Measurements from ENCODE around the gene WHAMM.
"Not testable (repeated sequence)": the region's sequence is repeated elsewhere in the genome, so short reads cannot be mapped to it uniquely, and the experiment has no call there.

Gene WHAMM

DNA sequence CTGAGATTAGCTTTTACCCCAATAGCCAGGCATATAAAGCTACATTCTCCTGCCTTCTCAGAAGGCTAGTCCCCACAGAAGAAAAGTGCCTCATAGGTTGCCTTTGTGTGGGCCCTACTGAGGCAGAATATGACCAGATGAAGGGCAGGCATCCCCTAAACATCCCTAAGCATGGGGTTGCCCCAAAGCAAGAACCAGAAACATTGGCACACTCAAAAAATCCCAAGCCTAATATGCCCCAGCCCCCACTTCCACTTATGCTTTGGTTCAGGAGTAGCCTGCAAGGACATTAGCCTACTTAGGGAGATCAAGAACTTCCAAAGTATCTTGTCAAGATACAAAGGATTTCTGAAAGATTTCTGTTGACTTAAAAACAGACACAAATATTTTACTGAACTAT, 29.7 kb downstream of the WHAMM start:
- DNase-seq: no peak

DNA sequence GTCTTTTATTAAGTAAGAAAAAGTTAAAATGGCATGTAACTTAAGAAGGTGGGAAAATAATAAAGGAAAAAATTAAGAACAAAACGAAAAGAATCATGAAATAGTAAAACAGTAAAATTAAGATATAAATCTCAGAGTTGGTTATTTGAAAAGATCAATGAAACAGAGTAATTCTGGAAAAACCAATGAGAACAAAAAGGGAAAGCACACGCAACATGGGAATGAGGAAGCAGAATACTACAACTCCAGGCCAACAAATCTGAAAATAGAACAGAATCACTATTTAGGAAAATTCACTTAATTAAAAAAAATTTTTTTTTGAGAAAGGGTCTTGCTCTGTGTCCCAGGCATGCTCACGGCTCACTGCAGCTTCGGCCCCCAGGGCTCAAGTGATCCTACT, 30.7 kb downstream of the WHAMM start:
- no peak for DNase-seq

DNA sequence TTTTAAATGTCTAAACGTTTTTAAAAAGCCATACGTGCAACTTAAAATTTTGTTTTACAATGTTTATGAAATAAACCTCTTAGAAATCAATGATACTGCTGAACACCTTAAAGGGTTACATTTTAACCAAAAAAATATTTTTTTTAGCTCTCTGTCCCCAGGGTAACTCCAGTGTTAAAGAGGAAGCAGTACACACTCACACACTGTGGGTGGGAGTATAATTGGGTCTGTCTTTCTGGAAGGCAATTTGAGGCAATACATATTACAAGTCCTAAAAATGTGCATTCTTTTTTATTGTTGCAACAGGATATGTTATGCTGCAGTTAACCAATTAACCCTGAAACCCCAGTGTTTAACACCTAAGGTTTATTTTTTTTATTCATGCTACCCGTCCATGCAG, 34.1 kb downstream of the WHAMM start:
- DNase-seq: no peak

DNA sequence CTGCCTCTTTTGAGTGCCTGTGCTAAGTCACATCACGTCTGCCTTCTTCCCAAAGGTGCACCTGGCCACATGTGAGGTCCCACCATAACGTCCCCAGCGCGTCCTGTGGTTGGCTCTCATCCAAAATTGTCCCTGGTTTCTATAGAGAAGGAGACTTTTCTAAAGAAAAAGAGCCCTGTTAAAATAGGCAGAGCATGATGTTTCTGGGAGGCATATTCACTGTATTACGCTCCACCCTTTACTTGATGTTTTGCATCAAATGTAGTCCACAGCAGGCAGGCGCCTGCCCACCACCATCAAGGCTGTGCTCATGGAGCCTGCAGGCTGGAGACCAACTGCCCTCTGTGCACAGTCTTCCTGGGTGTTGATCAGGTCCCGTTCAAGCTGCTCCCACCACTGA, 36.3 kb downstream of the WHAMM start:
- DNase-seq: no peak

DNA sequence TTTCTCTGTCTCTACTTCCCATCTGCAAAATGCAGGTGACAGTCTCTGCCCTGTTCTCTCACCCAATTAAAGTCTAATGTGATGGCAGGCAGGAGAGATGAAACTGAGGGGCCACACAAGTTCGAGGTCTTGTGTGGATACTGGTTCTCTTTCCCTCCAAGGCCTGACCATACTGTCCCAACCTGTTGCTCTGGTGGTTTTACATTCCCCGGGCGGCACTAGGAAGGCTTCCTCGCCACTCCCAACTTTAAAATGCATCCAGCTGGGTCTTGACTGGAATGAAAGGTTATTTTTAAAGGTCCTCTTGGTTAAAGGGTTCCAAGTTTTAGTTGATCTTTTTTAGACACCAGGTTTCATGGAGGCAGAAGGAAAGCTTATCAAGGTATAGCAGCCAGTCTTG, 37.2 kb downstream of the WHAMM start:
- DNase-seq: no peak

DNA sequence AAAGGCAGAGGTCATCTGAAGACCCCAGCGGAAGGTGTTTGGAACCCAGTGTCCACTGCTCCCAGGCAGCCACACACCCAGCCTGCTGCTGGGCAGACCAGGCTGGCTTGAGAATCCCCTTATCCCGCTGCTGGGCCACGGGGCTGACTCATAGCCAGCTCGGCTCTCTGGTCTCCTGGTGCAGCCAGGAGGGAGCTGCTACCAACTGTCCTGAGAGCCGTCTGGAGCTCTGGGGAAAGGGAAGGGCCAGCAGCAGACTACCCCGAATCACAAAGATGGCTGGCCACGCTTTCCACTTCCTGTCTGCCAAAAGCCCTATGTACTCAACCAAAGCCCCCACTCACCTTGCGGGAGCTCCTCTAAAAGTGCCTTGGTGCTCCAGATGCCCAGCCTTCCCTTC, 38.3 kb downstream of the WHAMM start:
- no peak for DNase-seq

DNA sequence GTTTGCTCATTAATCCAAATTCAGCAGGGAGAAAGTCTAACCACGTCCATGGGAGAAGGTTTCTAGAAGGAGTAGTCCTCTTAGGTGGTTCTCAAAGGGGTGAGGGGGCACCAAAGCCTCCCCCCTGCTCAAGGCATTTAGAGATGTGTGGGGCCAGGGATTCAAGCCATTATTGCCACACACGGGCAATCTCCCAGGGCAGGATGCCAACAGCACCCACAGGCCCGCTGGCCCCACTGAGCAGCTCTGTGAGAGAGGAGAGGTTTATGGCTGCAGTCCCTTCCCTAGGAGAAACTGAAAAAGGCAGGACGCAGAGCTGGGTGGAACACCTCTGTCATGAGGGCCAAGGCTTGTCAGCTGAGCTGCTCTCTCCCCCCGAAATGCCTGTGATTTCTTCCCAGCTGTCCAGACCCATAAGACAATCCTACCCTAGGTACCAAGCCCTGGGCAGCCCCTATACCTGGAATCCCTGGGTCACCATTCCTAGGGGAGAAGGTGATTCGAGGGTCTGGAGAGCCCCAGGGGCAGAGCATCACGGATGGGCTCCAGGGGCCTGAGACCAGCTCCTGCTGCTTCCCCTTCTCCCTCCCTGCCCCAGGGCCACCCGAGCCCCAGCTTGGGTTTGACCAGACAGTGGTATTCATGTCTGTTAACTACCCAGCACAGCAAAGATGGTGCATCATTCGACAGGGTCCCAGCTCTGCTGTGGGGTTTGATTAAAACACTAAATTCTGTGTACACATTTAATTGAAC, 39.0 kb downstream of the WHAMM start:
- DNase-seq: no peak

DNA sequence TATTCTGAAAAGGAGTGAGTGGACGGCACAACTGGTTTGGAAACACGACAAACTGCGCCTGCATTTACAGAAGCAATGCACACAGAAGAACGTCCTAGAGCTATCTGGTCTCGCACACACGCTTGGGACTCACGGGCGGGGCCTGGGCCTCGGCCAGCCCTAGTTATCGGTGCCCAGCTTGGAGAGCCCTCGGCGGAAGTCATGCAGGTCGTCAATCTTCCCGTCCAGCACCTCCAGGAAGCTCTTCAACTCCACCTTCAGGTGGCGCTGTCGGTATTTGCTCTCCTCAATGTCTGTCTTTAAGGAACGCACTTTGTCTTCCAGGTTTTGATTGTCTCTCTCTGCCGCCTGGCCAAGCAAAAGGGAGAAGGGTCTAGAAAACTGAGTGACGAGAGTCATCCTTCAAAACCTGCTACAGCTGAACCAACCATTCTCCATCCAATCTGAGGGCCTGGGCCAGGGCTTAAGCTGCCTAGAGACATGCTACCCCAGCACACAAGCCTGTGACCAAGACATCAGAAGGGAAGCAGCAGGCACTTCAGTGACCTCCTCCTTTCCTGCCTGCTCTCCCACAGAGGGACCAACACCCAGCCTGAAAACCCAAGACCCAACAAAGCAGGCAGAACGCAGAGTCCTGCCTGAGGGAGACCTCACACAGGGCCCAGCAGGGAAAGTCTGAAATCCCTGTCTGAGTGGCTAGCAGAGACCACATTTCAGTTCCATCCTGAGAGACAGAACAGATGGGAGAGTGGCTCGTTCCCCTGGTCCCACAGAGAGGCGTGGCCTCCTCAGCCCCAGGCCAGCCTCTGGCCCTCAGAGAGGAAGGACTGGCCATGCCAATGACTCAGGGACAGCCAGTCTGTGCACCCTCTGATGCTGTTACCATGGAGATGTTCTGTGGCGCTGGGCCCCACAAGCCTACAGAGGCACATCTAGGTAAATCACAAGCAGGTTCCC, 40.4 kb downstream of the WHAMM start:
- DNase-seq: no peak

DNA sequence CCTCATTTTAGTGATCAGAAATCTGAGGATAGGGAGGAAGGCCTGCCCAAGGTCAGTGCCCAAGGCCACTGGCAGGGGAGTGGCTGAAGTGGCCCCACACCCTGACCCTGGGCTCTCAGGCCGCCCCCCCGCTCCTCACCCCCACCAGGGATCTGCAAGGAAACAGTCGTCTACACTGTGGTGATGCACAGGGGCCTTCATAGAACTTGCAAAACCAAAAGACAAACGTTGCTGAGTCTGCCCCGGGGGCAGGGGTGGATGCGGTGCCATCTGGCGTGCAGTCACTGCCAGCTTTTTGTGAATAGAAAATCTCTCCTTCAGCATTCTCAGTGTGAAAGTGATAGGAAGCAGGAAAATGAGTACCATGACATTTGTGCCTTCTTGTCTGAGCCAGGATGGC, 41.3 kb downstream of the WHAMM start:
- DNase-seq: no peak

DNA sequence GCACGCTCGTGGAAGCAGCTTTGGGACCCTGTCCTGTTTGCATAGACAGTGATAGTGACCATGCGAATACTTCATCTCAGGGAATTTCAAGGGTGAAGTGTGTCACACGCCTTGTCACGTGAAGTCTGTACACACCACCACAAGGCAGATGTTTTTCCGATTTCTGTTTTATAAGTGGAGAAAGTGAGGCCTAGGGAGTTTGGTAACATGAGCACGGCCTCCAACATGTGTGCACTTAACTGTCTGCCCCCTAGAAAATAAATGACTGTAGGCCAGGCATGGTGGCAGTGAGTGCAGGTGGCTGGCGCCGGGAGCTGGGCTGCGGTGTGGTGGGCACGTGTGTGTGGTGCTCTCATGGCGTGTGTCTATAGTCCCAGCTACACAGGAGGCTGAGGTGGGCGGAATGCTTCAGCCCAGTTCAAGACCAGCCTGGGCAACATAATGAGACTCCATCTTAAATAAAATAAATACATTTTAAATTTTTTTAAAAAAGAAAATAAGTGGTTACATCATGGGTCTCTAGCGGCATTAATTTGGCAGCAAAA, 42.0 kb downstream of the WHAMM start:
- no peak for DNase-seq

DNA sequence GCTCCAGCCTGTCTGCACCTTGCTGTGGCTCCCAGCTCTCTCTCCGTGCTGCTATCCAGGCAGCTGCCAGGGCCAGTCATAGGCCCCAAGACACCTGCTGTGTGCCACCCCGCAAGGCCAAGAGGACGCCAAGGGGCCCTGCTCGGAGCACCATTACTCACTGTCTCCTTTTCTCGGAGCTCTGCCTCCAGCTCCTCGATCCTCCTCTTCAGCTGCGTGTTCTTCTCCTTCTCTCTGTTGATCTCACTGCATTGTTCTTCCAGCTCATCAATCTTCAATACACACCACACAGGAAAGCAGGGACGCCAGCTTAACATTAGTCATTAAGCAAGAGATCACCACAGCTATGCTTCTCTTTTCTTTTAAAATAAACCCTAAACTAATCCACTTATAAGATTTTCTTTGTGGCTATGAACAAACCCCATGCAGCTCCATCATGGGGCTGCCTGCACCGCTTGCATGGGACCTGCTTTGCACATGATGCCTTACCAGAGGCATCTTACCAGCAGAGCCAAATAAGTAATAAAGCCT, 42.6 kb downstream of the WHAMM start:
- DNase-seq: no peak

DNA sequence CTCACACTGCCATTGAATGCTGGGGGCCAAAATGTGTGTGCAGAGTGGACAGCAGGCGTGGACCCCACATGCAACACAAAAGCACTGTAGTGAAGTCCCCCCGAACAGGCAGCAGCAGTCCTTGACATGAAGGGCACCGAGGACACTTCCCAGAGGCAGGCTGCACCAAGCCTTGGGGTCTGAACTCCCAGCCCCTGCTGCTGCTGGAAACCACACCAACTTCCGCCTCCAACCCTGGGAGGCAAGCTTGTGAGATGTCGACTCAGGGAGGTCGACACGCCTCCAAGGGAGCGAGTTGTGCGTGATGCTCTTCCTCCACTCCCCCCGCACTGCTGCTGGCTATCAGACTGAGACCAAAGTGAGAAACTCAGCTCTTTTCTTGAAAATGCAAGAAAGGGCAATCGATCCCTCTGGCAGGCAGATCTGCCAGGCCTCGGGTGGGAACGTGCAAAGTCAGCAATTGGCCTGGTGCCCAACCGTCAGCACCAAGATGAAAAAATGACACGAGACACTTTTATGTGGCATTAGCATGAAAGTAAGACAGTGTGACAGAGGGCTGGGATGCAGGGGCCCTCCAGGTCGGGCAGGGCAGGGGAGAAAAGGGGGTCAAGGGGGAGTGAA, 43.6 kb downstream of the WHAMM start:
- DNase-seq: no peak

DNA sequence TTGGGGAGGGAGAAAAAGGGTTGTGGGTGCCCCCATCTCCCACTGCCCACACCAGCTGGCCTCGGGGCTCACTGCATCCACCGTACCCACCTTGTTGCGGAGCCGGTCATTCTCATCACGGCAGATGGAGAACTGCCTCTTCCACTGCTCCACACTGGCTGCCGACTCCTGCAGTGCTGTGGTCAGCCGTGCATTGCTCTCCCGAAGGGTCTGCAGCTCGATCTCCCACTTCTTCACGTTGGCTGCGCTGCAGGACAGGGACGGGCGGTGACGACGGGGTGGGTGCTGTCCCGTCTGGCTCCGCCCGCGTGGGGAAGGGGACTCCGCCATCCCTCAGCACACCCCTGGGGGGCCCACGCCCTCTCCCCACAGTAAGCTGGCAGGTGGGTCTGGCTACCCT, 45.1 kb downstream of the WHAMM start:
- no peak for DNase-seq

DNA sequence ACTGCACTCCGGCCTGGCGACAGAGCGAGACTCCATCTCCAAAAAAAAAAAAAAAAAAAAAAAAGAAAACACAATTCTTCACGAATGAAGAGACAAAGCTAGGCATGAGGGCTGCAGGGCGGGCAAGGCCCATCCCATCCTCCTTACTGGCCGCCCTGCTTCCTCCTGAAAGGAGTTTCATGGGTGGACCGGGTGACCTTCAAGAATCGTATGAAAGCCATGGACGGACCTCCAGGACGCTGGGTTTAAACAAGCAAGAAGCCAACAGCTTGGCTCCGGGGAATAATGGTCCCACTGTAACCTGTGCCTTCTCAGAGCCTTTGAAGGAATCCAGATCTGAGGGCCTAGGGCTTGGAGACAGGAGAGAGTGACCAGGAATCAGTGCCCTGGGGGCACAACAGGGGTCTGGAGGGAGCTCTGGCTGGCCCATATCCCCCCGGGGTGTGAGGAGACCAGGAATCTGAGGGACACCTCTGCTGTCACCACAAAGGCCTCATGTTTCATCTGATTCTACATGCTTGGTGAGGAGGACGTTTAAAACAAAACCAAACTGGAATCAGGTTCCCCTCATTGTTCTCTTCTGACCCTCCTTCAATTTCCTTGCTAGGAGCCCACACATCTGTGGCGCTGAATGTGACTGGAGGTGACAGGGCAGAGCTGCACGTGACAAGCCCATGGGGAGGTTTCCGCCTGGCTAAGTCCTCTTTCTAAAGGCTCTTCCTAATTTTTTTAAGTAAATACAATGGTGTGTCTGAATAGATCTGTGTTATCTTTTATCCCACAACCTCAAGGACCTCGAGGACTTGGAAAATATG, 46.1 kb downstream of the WHAMM start:
- DNase-seq: no peak

DNA sequence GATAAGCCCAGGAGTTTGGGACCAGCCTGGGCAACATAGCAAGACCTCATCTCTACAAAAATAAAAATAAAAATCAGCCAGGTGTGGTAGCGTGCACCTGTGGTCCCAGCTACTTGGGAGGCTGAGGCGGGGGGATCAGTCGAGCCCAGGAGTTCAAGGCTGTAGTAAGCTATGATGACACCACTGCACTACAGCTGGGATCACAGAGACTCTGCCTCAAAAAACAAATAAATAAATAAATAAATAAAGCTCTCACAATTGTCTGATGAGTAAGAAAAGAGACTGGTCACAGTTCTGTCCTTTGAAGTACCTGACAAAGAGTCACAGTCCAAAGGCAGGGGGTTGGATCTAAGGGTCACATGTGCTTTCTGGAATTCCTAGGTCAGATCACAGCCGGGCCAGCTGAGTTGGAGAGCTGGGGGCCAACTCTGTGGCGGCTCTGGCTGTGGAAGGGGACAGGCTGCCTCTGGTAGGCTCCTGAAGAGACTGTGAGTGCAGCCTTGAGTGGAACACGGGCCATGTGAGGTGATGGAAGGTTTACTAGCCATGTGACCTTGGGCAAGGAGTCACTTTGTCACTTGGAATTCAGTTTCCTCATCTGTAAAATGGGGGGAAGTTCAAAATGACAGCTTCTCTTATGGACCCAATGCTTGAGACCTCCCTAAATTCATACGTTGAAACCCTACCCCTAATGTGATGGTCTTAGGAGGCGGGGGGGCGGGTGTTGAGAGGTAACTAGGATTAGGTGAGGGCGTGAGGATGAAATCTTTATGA, 47.2 kb downstream of the WHAMM start:
- DNase-seq: no peak

DNA sequence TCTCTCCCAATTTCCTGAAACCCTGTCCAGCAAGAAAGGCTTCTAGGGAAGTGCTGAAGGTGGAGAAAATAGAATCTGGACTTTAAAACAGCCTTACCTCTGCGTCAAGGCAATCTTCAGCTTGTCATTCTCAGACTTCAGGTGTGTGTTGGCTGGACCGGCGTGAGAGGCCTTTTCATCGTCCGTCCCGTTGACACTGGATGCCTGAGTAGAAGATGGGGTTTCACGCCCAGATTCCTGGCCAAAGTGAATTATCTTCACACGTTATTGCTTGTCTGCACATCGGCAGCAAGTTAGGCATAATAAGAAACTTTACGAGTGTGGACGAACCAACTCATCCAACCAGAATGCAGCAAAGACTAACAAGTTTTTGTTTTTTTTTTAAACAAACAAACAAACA, 49.5 kb downstream of the WHAMM start:
- DNase-seq: no peak

DNA sequence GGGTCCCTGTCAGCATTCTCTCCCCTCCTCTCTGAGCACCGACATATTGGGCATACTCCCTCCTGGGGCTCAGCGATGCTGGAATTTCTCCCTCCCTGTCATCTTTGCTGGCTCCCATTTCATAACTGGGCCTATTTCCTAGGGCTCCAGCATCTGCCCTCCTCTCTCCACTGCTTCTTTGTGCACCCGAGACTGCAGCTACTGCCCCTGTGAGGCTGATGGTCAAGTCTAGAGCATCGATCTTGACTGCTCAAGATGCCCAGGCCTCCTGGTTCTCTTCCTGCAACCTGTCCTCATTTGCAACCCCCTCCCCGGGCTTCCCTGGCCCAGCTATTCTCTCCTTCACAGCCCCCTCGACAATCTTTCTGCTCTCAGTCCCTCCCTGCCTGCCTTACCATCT, 53.5 kb downstream of the WHAMM start:
- no peak for DNase-seq

DNA sequence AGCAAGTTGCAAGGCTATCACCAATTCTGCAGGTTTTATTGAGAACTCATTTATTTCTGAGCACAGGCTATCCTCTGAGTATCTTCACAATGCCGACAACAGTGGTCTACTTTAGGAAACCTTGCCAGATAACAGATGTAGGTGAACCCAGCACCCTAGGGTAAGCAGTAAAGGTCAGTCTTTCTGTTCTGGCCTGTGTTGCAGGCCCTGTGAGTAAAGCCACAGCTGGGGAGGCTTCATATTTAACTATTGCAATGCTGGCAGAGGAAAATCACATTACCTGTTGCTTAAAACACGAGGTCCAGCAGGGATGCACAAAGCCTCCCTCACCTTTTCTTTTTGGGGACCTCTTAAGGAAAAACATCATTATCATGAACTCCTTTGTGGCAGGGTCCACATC, 55.5 kb downstream of the WHAMM start:
- DNase-seq: no peak

DNA sequence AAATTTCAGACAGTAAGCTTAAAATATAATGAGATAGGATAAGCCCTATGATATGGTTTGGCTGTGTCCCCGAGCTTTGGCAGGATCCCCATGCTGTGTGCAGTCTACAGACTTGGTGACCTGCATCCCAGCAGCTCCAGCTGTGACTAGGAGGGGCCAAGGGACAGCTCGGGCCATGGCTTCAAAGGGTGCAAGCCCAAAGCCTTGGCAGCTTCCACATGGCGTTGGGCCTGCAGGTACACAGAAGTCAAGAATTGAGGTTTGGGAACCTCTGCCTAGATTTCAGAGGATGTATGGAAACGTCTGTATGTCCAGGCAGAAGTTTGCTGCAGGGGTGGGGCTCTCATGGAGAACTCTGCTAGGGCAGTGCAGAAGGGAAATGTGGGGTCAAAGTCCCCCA, 56.2 kb downstream of the WHAMM start:
- not testable (repeated sequence) for DNase-seq

DNA sequence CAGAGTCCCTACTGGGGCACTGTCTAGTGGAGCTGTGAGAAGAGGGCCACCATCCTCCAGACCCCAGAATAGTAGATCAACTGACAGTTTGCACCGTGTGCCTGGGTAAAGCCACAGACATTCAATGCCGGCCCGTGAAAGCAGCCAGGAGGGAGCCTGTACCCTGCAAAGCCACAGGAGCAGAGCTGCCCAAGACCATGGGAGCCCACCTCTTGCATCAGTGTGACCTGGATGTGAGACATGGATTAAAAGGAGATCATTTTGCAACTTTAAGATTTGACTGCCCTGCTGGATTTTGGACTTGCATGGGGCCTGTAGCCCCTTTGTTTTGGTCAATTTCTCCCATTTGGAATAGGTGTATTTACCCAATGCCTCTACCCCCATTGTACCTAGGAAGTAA, 56.6 kb downstream of the WHAMM start:
- not testable (repeated sequence) for DNase-seq

DNA sequence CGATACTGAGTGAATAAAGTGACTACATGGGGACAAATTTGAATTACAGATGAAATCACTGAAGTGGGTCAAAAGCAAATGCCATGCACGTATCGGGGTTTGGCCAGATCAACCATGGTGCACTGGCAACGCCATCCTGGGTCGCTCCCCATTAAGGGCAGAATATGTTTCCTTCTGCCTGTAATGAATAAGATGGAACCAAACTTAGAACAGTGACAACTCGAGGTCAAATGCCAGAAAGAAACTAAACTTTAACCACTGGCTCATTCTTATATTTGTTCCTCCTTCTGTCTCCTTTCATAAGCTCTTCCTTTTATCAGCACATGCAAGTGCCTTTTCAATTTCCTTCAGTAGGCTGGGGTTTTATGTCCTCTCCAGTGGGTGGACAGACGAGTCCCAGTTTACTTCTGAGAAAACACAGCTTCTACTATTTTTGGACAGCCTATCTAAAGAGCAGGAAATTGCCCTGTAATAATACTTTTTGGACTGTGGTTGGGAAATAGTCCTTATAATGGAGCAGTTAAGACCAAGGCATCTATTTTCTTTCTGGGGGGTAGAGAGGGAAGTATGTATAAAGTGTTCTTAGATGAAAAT, 61.4 kb downstream of the WHAMM start:
- DNase-seq: no peak
